Fibroblast of the conjunctiva (primary cell): ENCODE measurements around the gene DLGAP1.

Source experiments
- DNase-seq: peaks from one replicate; pipeline ENCODE4 v3.0.0-alpha.2; 2010; ENCODE audit warnings: low read depth

DLGAP1 gene

DNA sequence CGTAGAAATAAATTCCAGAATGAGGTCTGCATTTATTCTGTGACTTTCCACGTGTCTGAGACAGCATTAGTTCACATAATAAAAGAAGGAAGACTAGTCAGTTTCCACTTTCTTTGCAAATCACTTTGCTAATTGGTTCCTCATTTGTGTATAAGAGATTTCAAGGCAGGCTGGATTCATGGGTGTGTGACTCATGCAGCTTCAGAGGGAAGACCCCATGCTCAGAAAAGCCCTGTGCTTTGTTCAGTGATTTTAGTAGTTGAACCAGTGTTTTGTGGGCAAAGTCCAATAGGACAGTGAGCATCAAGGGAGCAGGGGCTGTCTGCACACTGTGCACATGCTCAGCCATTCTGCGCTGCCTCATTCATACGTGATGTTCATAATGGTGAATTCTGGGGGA is 297.8 kb downstream of the DLGAP1 start:
- DNase-seq: no peak

DNA sequence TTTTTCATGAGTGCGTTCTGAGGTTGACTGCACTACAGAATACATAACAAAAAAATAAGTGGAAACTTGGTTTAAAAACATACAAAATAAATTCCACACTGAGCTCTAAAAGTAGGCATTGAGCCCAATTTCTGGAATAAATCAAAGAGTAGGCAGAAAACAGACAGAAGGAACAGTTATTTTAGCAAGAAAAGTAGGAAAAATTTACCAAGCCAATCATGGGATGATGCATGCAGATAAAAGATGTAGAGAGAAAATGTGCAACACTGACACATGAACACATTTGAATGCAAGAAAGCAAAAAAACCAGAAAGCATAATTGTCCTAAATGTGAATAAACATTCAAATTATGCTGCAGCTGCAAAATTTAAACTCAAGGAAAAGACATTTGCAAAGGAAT is 308.3 kb downstream of the DLGAP1 start:
- no peak for DNase-seq

DNA sequence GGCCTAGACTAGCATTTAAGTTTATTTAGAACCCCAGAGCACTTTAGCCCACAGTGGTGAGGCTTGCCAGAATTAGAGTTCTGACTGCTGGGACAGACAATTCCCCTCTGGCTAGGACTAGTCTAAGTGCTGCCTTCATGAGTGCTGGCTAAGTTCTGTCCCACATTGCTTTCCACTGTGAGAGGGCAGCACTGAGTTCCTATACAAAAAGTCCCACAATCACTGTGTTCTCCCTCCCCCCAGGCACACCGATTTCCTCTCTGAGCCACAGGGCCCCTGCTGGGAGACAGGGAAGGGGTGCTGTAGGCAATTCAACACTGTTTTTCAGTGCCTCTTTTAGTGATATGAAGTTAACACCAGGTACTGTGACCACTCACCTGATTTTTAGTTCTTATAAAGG is 310.9 kb downstream of the DLGAP1 start:
- DNase-seq: no peak

DNA sequence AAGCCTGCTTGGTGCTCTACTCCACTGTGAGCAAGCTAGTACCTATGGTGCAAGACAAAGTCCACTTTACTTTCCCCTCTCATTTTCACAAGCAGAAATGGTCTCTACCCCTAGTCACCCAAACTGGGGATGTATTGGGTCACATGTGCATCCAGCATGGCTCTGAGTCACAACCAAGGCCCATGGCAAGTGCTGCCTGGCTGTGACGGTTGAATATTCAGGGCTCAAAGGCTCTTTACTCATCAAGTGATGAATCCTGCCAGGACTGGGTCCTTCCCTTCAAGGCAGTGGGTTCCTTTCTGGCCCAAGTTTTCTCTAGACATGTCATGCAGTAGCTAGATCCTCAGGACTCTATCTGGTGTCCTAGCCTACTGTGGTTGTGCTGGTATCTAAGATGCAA is 311.5 kb downstream of the DLGAP1 start:
- no peak for DNase-seq

DNA sequence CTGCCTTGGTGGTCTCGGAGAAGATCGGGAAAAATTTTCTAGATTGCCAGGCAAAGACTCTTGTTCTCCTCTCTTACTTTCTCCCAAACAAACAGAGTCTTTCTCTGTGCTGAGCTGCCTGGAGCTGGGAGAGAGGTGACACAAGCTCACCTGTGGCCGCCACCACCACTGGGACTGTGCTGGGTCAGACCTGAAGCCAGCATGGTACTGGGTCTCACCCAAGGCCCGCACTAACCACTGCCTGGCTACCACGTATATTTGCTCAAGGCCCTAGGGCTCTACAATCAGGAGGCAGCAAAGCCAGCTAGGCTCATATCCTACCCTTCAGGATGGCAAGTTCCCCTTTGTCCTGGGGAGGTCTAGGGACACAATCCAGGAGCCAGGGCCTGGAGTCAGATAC is 312.2 kb downstream of the DLGAP1 start:
- DNase-seq: no peak

DNA sequence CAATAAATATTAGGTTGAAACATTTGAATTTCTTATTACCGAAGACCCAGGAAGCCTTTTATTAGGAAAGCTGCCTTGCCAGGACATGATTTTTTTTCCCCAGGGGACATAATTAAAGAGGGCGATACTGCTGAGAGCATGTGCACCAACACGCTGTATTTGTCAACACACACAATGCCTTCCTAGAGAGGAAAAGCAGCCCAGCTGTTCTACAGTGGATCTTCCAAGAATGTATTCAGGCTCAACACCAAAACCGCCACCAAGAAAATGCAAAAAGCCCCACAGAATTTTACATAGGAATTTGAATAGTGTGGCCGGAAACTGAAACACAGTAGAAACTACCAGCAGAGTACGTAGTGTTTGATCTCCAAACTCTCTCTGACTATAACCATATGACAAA is 320.4 kb downstream of the DLGAP1 start:
- no peak for DNase-seq

DNA sequence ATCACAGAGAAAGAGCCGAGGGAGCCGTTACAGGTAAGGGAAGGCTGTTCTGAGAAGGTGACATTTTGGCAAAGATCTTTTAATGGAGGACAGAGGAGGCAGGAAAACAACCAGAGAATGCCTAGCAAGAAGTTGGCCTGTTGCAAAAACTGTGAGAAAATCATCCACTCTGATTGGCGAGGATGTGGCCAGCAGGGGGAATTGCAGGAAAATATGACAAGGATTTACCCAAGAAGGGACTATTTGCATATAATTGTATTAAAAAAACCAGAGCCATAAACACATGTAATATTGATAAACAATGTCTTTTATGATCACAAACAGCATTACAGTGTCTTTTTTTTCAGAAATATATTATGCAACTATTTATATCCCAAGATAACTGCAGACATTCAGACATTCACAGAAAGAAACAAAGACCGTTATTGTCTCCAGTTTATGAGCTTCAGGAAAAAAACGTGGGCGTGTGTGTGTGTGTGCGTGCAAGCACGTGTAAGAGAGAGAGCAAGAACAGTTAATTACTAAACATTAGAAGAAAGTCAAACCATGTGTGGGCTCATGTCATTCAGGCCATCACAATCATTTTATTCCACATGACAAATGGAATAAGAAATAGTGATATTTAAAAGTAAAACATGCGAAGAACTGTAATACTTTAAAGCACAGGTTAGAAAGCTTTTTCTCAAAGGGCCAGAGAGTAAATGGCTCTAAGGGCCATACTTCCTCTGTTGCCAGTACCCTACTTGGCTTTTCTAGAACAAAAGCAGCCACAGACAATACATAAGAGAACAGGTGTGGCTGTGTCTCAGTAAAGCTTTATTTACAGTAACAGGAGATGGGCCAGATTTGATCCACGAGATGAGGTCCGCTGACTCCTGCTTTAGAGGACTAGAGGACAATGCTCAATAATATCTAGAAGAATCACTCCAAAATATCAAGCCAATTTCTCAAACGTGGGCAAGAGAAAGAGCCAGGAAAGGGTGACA is 324.1 kb downstream of the DLGAP1 start:
- no peak for DNase-seq

DNA sequence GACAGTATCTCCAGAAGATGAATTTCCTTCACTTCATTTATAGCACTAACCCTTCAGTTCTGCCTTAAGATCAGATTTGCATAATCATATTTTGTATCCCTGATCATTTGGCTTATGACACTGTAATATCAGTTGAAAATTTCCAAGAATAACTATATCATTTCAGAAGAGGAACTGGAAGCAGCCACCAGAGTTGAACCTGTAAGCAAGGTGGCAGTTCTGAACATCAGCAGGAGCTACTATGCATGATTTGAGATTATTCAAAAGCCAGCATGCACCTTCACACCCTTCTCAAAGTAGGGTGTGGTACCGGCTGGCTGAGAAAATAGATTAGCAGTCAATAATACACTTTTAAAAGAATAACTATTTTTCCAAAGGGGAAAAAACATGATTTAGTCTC is 328.2 kb downstream of the DLGAP1 start:
- no peak for DNase-seq

DNA sequence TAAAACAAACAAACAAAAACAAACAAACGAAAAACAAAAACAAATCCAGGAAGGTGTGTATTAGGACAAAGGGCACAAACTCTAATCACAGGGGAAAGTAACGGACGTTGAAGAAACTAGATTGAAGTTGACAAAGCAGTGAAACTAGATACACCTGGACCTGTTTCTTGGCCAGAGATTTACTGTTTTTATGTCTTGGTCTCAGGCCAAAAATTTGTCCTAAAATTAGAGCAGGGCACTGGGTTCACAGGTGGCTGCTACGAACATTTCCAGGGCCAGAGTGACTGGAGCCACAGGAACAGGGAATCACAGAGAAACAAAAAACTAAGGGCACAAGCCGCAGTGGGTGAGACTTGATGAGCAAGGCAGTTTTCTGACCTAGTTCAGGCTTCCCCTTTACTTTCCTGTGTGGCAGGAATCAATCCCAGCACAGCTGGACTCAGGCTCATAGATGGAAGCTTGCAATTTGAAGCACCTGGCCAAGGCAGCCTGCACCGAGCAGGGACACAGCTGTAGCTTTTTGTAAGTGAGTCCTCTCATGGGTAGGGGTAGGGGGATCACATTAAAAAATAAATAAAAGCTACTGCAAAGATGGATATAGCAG is 329.4 kb downstream of the DLGAP1 start:
- no peak for DNase-seq

DNA sequence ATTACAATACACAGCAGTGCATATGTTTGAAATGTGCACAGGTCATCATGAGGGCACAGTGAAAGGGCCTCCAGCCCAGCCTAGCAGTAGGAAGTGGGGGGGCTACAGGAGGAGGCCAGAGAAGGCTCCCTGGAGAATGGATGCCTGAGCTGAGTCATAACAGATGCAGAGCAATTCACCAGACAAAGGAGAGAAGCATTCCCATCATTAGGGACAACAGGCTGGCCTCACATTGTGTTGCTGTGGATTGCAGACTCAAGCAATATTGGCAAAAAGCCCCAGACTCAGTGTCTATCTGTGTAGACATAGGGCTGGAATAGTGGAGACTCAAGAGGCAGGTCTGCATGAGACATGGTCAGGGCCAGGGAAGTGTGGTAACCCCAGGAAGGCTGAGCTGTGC is 329.9 kb downstream of the DLGAP1 start:
- DNase-seq: peak; percentile 82

DNA sequence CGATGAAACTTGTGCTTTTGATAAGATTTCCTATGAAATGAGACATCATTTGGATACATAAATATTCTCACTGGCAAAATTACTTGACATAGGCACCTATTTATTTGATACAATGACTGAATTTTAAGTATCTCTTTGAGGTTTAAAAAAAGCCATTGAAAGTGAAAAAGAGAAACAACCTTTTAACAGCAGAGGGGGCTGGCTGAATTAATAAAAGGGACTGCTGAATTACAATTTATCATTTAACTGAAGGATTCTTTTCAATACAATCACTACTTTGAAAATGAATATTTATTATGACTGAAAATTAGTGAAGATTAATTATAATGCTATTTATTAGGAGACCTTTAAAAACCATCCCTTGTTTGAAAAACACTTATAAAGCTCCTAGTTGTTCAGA is 335.3 kb downstream of the DLGAP1 start:
- DNase-seq: no peak

DNA sequence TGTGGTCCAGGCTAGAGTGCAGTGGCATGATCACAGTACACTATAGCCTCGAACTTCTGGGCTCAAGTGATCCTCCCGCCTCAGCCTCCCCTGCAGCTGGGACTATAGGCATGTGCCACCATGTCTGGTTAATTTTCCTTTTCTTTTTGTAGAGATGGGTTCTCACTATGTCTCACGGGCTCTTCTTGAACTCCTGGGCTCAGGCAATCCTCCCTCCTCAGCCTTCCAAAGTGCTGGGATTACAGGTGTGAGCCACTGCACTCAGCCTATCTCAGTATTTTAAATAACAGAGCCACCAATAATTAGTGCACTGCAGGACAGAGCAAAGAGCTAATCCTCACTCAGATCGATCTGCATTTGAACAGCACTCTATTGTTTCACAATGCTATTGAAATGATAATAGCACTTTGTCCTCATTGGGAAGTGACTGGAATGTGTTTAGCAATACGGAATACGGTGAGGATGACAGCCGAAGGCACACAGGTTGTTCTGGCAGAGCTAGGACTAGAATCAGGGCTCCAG is 335.9 kb downstream of the DLGAP1 start:
- DNase-seq: no peak

DNA sequence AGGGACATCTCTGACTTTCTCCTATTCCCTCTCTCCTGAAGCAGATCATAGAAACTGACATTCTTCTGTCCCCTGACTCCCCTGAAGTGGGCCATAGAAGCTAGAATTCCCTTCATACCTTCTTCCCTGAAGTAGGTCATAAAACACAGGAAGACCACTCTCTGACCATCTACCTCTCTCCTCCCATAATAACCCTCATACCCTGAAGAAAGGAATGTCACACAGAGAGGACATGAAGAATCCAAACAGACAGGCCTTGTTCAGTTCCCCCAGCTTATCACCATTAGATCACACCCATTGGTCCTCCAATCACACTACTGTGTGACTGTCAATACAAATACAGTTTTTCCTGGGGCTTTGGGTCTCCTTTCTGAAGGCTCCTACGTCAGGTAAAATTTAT is 347.1 kb downstream of the DLGAP1 start:
- DNase-seq: no peak

DNA sequence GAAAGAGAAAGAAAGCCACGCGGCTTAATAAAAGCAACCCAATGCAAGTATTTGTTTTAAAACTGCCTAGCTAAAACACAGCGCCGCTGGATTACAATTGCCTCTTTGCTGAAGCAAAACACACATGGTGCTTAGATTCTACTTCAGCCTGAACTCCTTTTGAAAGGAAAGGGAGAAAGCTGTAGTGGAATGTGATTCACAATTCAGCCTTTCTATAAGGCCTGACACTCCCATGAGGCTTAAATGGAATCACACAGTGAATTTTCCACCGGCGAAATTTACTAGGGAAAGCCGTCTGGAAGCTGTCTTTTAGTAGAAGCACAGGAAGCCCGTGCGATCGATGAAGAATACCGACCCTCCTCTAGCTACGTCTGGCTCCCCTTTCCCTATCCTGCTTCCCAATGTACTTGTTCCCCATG is 348.0 kb downstream of the DLGAP1 start:
- DNase-seq: no peak

DNA sequence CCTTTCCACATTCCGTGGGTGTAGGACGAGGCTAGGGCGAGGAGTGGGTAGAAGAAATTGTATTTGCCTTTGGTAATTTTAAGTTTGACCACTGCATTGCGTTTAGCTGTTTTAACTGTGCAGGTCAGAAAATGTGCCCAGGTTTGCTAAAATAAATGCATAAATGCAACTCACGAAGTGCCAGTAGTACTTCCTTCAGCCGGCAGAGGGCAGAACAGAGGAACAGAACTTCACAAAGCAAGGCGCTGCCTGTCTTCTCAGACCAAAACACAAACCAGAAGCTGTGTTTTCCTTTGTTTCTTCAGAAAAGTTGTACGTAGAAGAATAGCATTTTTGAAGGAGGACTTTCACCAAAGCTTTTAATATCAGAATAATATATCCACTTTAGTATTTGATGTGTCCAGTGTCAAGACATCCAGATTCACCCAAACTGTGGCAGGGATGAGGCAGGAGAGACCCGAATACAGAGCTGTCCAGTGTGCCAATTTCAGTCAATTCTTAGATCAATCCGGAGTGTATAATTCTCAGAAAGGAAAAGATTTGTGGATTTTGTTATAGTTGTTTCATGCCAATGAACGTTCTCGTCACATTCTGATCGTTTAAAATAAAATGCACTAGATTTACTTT is 348.6 kb downstream of the DLGAP1 start:
- peak; percentile 49 for DNase-seq

DNA sequence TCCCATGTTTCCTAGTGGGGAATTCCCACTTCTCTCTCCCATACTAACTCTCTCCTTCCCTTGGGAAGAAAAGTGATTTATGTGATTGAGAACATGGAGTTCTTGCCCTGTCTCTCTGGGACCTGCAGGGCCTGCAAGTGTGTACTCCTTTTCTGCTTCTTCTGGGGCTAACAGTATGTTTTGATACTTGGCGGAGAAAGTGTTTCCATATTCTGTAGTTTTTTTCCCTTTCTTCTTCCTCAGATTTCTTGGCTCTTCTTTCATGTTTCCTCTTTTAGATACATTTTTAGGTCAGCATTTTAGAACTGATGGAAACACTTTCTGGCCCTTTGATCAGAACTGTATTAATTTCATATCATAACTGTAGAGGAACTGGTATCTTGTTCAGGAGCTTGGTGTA is 352.2 kb downstream of the DLGAP1 start:
- no peak for DNase-seq

DNA sequence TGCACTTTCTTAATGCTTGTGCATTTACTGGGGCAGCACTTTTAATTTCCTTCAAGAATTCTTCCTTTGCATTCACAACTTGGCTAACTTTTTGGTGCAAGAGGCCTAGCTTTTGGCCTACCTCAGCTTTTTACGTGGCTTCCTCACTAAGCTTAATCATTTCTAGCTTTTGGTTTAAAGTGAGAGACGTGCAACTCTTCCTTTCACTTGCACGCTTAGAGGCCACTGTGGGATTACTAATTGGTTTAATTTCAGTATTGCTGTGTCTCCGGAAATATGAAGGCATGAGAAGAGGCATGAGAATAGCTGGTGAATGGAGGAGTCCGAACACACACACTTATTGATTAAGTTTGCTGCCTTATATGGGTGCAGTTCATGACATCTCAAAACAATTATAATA is 354.1 kb downstream of the DLGAP1 start:
- DNase-seq: no peak

DNA sequence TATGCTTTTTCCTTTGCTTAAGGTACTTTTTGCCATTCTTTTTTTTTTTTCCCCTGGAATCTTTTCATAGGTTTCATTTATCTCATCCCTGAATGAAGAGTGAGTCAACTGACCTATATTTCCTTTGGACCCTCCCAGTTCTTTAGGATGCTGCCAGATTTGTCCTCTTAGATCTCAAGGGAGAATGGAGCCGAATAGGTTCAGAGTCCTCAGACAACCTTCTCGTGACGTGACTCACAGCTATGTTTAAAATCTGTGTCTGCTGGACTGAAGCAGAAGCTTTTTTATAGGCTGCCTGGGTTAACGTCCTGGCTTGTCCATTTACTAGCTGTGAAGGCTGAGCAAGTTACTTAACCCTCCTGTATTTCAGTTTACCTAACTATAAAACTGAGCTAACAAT is 358.6 kb downstream of the DLGAP1 start:
- DNase-seq: peak; percentile 33

DNA sequence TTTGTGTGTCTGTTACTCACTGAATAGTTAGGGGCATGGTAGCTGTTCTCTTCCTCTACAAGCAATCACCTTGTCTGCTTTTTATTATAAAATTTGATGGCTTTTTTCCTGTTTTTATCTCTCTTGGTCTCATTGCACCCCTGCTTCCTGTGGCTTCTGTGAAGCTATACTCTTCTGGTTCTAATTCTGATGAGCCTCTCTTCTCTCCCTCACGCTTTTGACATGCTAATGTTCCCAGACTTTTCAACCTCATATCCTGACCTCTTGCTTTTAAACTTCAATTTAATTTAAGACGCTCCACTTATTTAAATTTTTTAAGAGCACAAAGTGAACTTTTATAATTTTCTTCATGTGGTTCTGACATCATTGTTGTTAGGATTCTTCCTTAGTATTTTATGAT is 361.4 kb downstream of the DLGAP1 start:
- DNase-seq: no peak

DNA sequence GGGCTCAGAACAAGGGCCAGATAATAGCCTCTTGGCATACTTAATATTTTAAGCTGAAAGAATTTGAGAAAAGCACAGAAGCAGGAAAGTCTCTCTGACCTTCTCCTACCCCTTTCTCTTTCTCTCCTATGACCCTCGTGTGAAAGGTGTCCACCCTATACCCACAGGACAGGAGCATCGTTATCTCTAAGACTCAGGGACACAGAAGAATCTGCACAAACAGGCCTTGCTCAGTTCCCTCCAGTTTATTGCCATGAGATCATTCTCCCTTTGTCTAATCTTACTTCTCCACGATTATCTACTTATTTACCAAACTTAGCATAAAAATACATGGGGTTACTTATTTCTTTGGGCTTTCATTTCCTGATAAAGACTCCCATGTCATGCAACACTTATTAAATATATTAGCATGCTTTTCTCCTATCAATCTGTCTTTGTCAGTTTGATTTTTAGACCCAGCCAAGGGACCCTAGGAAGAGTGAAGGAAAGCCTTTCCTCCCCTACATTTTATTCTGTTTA is 370.7 kb downstream of the DLGAP1 start:
- no peak for DNase-seq

DNA sequence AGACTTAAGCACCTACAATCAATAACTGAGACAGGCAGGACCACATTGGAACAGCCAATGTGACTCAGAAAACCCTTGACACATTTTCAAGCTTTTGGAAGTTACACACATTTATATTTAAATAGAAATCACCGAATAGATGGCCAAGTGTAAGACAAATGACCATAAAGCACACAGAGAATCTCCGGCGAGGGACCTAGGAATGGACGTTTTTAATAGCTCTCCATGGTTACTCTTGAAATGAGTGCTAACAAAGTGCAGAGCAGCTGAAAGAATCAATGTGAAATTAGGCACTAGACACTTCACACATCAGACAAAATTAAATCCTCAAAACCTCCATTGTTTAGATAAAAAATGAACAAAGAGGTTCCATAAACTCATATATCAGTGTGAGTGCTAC is 376.9 kb downstream of the DLGAP1 start:
- DNase-seq: no peak

DNA sequence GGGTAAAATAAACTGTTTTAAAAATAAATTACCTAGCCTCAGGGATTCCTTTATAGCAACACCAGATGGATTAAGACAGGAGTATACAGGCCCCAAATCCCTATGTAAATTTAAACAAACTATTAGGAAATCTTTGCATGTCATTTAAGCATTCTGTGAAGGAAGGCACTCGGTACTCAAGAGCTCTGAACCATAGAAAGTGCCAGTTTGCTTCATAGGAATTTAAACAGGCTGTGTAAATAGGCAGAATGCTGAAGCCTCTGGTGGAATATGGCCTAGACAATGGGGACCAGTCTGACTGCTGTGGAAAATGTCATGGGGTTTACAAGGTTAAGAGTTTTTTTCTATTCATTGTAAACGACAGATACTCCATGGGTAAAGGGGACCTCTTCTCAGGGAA is 377.4 kb downstream of the DLGAP1 start:
- DNase-seq: no peak

DNA sequence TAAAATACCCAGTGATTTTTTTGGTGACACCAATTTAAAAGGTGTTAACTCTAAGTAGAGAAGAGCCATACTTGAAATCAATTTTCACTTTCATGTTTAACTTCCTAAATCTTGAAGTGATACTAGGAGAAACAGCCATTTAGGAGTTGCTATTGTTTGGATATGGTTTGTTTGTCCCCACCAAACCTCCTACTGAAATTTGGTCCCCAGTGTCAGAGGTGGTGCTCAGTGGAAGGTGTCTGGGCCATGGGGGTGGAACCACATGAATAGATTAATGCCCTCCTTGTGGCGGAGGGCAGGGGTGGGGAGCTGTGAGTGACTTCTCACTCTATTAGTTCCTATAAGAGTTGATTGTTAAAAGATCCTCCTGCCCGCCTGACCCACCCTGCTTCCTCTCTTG is 377.9 kb downstream of the DLGAP1 start:
- no peak for DNase-seq
